ENCODE measurements around the gene ARSB. TPM values are rescaled to one million over a fixed set of nuclear protein-coding genes. Genes with fewer than 3 reads are reported as not detected.
A peak's percentile ranks its signal among the peaks of the same experiment; 100 is the strongest.

Gene ARSB
- total and polyA plus RNA-seq, 10 of the 15 experiments (the other 5 are each of a cell fraction or from before 2014, with no cell fraction given), result 1.2 to 8.2 (median 6.1) TPM

DNA sequence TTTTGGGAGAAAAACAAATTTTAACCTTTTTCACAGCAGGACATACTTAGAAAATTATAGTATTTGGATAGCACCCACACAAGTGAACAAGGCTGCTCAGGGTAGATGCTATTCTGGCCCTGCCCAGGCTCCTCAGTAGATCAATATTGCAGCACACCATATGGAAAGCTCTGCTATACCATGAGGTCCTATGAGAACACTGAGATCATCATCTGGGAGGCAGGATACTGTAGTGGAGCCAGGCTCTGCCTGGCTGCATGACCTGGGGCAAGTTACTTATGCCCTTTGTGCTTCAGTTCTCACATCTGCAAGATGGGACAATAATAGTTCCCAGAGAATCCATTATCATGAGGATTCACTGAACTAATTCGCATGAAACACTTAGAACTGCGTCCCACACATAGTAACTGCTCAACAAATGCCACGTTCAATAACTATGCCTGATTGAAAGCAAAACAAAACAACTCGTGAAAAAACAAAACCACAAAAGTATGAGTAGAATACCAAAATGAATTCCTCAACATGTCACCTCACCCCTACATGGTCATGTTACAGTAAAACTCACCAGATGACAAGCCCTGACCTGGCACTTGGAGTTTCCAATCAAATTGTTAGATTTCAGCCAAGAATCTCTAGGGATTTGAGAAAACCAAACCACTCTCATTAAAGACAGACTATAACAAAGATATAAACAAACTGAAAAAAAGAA lies 31.9 kb downstream of the ARSB start (continued):
- no peak for TF ChIP-seq SREBF2 (IDR thresholded peaks at IDR 0.05; ENCODE audit: low read length)
- TF ChIP-seq NR2C2 (IDR thresholded peaks at IDR 0.05; ENCODE audit: borderline replicate concordance, control insufficient read depth, insufficient read length, low read depth), result no peak
- peak; percentile 16; the same call in 1 of the 2 replicates for TF ChIP-seq CREM (IDR thresholded peaks at IDR 0.05; ENCODE audit: low read depth)
- no peak for TF ChIP-seq MAX (IDR thresholded peaks at IDR 0.05; ENCODE audit: low read depth, low read length)
- TF ChIP-seq ZZZ3 (IDR thresholded peaks at IDR 0.05; ENCODE audit: control insufficient read depth, insufficient read length, low read depth), result no peak
- TF ChIP-seq RFX5 (IDR thresholded peaks at IDR 0.05; ENCODE audit: low read depth, low read length), result no peak
- no peak for TF ChIP-seq REST (IDR thresholded peaks at IDR 0.05; ENCODE audit: low read depth, low read length)
- TF ChIP-seq YBX1 (IDR thresholded peaks at IDR 0.05), result no peak
- no peak for TF ChIP-seq WRNIP1 (IDR thresholded peaks at IDR 0.05; ENCODE audit: borderline replicate concordance, low read depth, low read length)
- no peak for TF ChIP-seq MTA2 (IDR thresholded peaks at IDR 0.05; ENCODE audit: low read depth)
- no peak for TF ChIP-seq POLR2AphosphoS2 (IDR thresholded peaks at IDR 0.05; ENCODE audit: low read depth, low read length)
- no peak for TF ChIP-seq ATF2 (IDR thresholded peaks at IDR 0.05; ENCODE audit: low read length)
- no peak for TF ChIP-seq BCL11A (IDR thresholded peaks at IDR 0.05; ENCODE audit: low read depth, low read length)
- TF ChIP-seq ZNF687 (IDR thresholded peaks at IDR 0.05), result no peak
- peak; percentile 30; the same call in 1 of the 2 replicates for TF ChIP-seq MLLT1 (IDR thresholded peaks at IDR 0.05)
- TF ChIP-seq PAX5 (IDR thresholded peaks at IDR 0.05; ENCODE audit: borderline replicate concordance, low read depth, low read length), result no peak
- TF ChIP-seq ZNF24 (IDR thresholded peaks at IDR 0.05), result no peak
- TF ChIP-seq SUPT20H (IDR thresholded peaks at IDR 0.05; ENCODE audit: borderline replicate concordance, control insufficient read depth, low read depth, low read length), result no peak
- no peak for TF ChIP-seq PAX8 (IDR thresholded peaks at IDR 0.05)
- TF ChIP-seq CHD4 (IDR thresholded peaks at IDR 0.05), result no peak

Data from GM12878 (cell line).